HG02763 (cell line): ENCODE results near the gene ACTN4.

Experiments
- ATAC-seq: cut with Tn5 transposase; IDR thresholded peaks from one replicate; pipeline ENCODE4 v1.9.1; 2021; ENCODE audit warnings: mild to moderate bottlenecking, moderate library complexity; ENCODE audit not compliant: unreplicated experiment

Gene ACTN4

GRCh38 chr19:38635483-38636399 is 11.7 kb upstream of the ACTN4 start:
- ATAC-seq: no peak

GRCh38 chr19:38638461-38638860 is 9.0 kb upstream of the ACTN4 start:
- no peak for ATAC-seq

DNA sequence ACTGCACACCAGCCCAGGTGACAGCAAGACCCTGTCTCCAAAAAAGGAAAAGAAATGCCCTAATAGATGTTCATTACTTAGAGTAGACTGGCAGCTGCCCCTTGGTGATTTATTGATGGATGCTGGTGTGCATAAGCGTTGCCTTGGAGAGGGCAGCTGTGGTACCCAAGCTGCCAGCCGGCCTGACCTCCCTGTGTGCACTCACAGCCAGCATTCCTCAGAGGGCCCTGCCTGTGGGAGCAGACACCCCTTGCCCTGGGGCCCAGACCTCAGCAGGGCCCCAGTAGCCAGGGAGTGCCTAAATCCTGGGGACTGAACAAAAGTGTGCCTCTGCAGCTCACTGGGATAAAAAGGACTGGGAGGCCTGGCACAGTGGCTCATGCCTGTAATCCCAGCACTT is 7.8 kb upstream of the ACTN4 start:
- ATAC-seq: no peak

GRCh38 chr19:38640368-38640767 is 7.1 kb upstream of the ACTN4 start:
- ATAC-seq: no peak

- ATAC-seq: no peak
These were observed 5.3 kb upstream of the ACTN4 start for GRCh38 chr19:38642176-38642575.

DNA sequence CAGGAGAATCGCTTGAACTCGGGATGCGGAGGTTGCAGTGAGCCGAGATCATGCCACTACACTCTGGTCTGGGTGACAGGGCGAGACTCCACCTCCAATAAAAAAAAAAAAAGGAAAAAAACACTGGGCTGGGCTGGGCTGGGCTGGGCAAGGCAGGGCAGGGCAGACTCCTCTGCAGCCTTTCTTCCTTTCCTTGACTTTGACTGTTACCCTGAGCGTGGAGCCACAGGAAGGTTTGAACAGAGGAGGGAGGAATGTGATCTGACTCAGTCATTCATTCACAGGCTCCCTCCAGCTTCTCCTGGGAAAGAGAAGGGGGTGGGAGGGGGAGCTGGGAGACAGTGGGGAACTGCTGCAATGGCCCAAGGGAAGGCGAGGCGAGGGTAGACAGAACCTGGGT is 2.7 kb upstream of the ACTN4 start:
- no peak for ATAC-seq

DNA sequence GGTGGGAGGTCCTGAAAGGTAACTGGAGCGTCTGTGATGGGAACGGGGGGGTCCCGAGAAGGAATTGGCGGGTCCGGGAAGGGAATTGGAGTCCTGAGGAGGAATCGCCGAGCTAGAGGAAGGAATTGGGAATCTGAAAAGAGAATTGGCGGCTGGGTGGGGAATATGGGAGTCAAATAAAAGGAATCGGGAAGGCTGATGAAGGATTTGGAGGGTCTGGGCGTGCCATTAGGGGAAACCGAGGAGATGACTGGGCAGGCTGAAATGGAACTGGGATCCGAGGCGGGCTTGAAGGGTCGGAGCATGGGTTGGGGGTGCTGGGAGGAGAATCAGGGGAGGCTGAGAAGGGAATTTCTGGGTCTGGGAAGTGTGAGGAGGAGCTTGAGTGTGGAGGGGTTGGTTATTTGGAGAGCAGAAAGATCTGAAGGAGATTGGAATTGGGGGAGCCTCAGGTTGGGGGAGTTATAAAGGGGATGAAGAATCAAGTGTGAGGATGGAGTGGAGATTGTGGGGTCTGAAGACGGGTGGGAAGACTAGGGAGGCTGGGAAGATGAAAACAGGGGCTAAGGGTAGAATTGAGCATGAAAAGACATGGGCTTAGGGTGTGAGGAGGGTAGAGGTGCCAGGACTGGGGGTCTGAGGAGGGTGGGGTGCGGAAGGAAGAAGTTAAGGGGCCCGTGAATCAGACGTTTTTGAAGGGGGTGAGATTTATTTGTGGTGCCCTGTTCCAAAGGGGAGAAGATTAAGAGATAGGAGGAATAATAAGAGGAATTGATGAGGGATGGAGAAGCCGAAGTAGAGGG is 718 bp downstream of the ACTN4 start:
- ATAC-seq: no peak

DNA sequence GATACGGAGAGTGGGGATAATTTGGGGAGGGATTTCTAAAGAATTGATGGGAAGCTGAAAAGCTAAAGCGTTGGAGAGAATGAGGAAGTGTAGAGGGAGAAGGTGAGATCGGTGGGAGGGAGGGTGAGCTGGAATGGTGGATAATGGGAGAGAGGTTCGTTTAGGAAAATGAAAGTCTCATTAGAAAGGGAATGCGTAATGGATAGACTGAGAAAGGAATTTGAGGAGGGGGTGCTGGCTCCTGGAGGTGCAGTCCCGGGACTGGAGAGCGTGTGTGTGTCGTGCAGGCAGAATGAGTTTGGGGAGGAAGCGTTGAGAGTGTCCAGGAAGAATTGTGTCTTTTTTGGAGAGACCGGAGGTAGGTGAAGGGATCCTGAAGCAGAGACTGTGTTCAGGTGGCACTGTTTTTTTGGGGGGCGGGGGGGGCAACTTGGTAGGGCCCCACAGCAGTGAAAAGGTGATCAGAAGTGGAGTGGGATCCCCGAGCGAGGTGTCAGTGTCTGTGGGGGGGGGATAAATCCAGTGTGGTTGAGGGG is 1.4 kb downstream of the ACTN4 start:
- no peak for ATAC-seq

- ATAC-seq: no peak
These were observed 2.1 kb downstream of the ACTN4 start for GRCh38 chr19:38649305-38650171.

GRCh38 chr19:38650172-38650775 is 2.8 kb downstream of the ACTN4 start:
- no peak for ATAC-seq

DNA sequence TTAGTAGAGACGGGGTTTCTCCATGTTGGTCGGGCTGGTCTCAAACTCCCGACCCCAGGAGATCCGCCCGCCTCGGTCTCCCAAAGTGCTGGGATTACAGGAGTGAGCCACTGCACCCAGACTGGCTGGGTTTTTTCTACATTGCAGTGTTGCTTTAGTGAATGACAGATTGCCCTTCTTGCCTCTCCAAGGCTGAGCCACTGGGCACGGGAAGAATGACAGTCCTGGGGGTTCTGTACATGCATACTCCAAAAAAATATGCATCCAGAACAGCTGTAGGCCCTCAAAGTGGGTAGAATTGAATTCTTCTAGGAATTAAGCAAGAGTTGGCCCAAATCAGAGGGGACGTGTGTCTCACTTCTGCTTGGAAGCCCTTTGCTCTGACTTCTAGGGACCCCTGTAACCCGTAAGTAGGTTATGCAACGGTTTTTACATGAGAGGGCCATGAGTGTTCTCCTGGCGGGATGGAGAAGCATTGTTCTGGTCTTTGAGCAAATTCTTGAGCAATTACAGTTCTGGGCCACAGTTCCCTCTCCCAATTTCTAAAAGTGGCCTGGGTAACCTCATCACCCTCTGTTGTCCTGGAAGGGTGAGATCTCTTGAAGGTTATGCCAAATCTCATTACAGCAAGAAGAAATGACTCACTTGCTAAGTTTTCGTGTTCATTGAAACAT is 3.6 kb downstream of the ACTN4 start:
- ATAC-seq: no peak

DNA sequence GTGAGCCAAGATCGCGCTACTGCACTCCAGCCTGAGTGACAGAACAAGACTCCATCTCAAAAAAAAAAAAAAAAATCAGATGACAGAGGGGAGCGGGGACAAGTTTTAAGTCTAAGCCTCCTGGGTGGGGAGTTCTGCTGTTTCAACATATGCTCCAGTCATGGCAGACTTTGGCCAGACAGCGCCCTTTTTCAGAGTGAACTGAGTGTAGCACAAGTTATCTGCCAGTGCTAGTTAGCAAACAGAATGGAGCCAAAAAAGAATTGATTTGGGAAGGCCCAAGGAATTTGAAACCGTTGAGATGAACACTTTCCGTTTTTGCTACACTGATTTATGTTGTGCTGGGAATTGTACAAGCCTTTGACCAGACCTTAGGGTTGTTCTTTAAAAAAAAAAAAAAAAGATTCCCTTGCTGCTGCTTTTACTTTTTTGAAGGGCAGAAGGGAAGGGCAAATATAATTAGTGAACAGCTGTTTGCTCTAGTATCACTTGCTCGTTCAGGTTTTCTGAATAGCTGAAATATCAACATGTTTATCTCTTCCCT is 5.7 kb downstream of the ACTN4 start:
- no peak for ATAC-seq

DNA sequence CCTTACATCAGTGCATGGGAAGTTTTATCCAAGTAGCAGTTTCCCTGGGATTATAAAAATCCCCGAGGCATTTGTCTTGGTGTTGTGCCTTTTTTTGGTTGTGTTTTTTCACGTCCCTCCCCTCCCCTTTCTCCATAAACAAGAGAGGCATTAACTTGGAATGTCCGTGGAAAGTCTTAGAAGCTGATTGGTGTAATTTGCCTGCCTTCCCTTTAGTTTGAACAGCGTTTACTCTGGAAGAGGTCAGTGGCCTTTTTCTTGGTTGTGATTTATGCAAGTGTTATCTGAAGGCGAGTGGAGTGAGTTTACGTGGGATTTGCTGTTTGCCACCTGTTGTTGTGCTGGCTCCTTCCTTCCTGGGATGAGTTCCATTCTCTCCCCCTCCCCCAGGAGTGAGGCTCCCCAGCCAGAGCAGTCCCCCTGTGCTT is 7.2 kb downstream of the ACTN4 start:
- no peak for ATAC-seq

GRCh38 chr19:38655148-38655824 is 7.8 kb downstream of the ACTN4 start:
- no peak for ATAC-seq

- no peak for ATAC-seq
These were observed 8.9 kb downstream of the ACTN4 start for GRCh38 chr19:38656171-38656981.

DNA sequence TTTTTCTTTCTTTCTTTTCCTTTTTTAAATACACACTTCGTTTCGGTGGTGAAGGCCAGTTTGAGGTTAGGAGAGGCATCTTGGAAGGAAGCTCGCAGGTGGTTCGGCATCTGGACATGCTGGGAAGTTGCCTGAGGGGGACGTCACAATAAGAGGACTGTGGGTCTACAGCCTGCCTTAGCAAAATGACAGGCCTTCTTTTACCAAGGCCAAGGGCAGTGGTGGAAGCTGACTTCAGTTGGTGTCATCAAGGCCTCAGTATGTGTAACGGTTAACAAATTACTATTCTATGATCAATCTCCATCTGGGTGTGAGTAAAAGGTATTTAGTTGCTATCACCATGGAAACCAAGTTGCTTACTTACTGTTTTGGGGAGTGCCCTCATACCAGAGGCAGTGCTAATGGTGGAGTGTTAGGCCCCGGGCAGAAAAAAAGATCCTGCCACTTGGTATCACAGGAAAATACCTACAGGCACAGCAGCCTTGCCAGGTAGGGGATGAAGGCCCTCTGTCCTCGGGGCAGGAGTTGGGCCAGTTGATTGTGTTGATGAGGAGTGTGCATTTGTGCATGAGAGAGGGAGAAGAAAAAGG is 10.3 kb downstream of the ACTN4 start:
- ATAC-seq: no peak

GRCh38 chr19:38658462-38659306 is 11.2 kb downstream of the ACTN4 start:
- ATAC-seq: no peak
